Measurements from ENCODE around the gene SERPINB7. TPM values are rescaled to one million over a fixed set of nuclear protein-coding genes. Genes with fewer than 3 reads are reported as not detected.

Gene SERPINB7
- total RNA-seq, 1 experiment from 2014 or later = 4.2 TPM

DNA sequence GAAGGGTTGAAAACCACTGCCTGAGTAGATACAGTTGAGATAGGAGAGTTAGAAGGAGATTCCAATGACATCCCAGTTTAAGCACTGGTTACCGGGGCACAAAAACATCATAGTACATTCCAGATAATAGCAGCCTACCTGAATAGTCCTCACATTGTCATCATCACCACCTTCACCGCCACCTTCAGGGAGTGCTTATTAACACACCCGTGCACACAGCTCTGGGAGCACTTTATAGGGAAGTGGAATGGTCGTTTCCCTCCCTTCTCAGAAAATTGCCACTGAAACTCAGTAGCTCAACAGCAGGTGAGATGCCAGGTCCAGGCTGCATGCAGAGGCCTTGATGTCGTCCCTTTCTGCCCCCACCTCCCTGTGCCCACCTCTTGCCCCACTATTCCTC is 8.2 kb downstream of the SERPINB7 start:
- Histone ChIP-seq H3K4me3 (no peak overlapping the region), H4K20me1 (ENCODE audit: insufficient read depth) (no peaks in the 10 kb centered on the region), H3K36me3 (ENCODE audit: low read depth) (no peaks in the 10 kb centered on the region), H3K4me1 (replicated peaks; ENCODE audit: insufficient read depth) (peaks cover 4% of the 10 kb centered on the region; the same call in 1 of the 2 replicates), H3F3A (ENCODE audit: insufficient read depth, low read depth) (no peaks in the 10 kb centered on the region), H3K27me3 (ENCODE audit: insufficient read depth, low read depth) (no peaks in the 10 kb centered on the region), H3K9me2 (ENCODE audit: insufficient read depth) (no peaks in the 10 kb centered on the region), H3K9me3 (ENCODE audit: insufficient read depth, low read depth) (peaks cover 9% of the 10 kb centered on the region), H3K27ac (no peak overlapping the region), H3K4me2 (no peak overlapping the region), H2AFZ (no peak overlapping the region), H3K79me2 (ENCODE audit: low read depth) (no peaks in the 10 kb centered on the region)
- intact Hi-C loops (cut with micrococcal nuclease; ENCODE audit: unreplicated experiment) = no loop called here
- peak in 1 of 2 experiments; percentile 32 for DNase-seq
- TF ChIP-seq, protein P1, sequence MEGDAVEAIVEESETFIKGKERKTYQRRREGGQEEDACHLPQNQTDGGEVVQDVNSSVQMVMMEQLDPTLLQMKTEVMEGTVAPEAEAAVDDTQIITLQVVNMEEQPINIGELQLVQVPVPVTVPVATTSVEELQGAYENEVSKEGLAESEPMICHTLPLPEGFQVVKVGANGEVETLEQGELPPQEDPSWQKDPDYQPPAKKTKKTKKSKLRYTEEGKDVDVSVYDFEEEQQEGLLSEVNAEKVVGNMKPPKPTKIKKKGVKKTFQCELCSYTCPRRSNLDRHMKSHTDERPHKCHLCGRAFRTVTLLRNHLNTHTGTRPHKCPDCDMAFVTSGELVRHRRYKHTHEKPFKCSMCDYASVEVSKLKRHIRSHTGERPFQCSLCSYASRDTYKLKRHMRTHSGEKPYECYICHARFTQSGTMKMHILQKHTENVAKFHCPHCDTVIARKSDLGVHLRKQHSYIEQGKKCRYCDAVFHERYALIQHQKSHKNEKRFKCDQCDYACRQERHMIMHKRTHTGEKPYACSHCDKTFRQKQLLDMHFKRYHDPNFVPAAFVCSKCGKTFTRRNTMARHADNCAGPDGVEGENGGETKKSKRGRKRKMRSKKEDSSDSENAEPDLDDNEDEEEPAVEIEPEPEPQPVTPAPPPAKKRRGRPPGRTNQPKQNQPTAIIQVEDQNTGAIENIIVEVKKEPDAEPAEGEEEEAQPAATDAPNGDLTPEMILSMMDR (conservative IDR thresholded peaks at IDR 0.05) = no peak
- no peak for TF ChIP-seq EZH2 (IDR thresholded peaks at IDR 0.05; ENCODE audit: low read depth)
- BruUV-seq (replicated peaks) = no TSS peak
- ChIA-PET POLR2A (ENCODE audit: unreplicated experiment) (no interaction called here), CTCF (no interaction called here)

DNA sequence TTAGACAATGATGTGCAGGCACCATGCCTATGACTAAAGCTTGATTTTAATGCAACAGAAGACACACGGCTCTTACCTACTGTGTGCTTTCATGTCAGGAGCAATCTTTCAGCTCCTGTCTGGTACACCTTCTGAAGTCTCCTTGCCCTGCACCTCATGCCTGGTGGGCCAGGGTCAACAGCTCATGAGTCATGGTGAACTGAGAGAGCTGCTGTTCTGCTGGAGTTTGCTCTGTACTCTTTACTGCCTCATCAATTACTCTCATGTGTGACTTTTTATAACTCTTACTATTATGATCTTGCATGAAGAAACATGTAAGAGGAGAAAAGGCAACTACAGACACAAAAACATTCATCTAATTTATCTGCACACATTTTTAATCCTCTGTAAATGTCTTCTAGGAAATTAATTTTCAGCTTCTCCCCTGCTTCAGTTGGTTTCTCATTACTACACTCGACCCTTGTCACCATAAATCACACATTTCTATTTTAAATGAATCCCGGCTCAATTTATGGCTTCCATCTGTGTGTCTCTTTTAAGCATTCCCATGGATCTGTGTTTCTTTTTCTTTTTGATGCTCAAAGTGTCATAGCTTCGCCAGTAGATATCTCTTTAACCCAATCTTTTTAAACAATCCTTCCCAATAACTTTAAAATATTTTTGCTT is 9.7 kb downstream of the SERPINB7 start:
- no peaks in the 10 kb centered on the region for H3K27me3 ChIP-seq (ENCODE audit: insufficient read depth, low read depth)
- peaks cover 13% of the 10 kb centered on the region for H3K9me3 ChIP-seq (ENCODE audit: insufficient read depth, low read depth)
- peaks cover 10% of the 10 kb centered on the region; the same call in 1 of the 2 replicates for H3K4me1 ChIP-seq (replicated peaks; ENCODE audit: insufficient read depth)
- H3K27ac ChIP-seq = no peak overlapping the region
- BruUV-seq (replicated peaks) = no TSS peak
- H3F3A ChIP-seq (ENCODE audit: insufficient read depth, low read depth) = no peaks in the 10 kb centered on the region; the same call in 1 of the 2 replicates
- H2AFZ ChIP-seq = no peak overlapping the region
- no peaks in the 10 kb centered on the region for H3K36me3 ChIP-seq (ENCODE audit: low read depth)
- no peak overlapping the region for H3K4me2 ChIP-seq
- no peaks in the 10 kb centered on the region for H4K20me1 ChIP-seq (ENCODE audit: insufficient read depth)
- CTCF ChIA-PET = no interaction called here
- TF ChIP-seq EZH2 (IDR thresholded peaks at IDR 0.05; ENCODE audit: low read depth) = no peak
- TF ChIP-seq, protein P1 (conservative IDR thresholded peaks at IDR 0.05) = no peak
- no peak for DNase-seq
- POLR2A ChIA-PET (ENCODE audit: unreplicated experiment) = no interaction called here
- H3K4me3 ChIP-seq = no peak overlapping the region
- no peaks in the 10 kb centered on the region for H3K9me2 ChIP-seq (ENCODE audit: insufficient read depth)
- H3K79me2 ChIP-seq (ENCODE audit: low read depth) = no peaks in the 10 kb centered on the region
- intact Hi-C loops (cut with micrococcal nuclease; ENCODE audit: unreplicated experiment) = no loop called here

DNA sequence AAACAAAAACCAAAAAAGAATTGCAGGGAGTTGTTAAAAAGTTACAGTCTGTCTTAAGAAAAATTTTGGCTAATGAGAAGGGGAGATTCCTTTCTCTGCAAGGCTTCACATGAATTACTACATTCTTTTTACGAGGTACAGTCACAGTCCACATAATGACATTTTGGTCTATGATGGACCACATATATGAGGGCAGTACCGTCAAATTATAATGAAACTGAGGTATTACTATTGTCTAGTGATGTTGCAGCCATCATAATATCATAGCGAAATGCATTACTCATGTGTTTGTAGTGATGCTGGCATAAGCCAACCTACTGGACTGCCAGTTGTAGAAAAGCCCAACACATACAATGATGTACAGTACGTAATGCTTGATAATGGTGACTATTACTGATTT is 12.5 kb downstream of the SERPINB7 start:
- Histone ChIP-seq H3K4me3 (no peak overlapping the region), H3K36me3 (ENCODE audit: low read depth) (no peaks in the 10 kb centered on the region), H3K9me3 (ENCODE audit: insufficient read depth, low read depth) (peaks cover 13% of the 10 kb centered on the region), H4K20me1 (ENCODE audit: insufficient read depth) (no peaks in the 10 kb centered on the region), H3K4me1 (replicated peaks; ENCODE audit: insufficient read depth) (peaks cover 10% of the 10 kb centered on the region; the same call in 1 of the 2 replicates), H3K79me2 (ENCODE audit: low read depth) (no peaks in the 10 kb centered on the region), H3K4me2 (no peak overlapping the region), H3K27ac (peak overlapping the region; percentile 67; the same call in 1 of the 2 replicates), H3K27me3 (ENCODE audit: insufficient read depth, low read depth) (no peaks in the 10 kb centered on the region), H3K9me2 (ENCODE audit: insufficient read depth) (no peaks in the 10 kb centered on the region), H3F3A (ENCODE audit: insufficient read depth, low read depth) (no peaks in the 10 kb centered on the region; the same call in 1 of the 2 replicates), H2AFZ (no peak overlapping the region)
- intact Hi-C loops (cut with micrococcal nuclease; ENCODE audit: unreplicated experiment) = no loop called here
- no TSS peak for BruUV-seq (replicated peaks)
- no peak for DNase-seq
- TF ChIP-seq EZH2 (IDR thresholded peaks at IDR 0.05; ENCODE audit: low read depth) = no peak
- TF ChIP-seq, protein P1 (conservative IDR thresholded peaks at IDR 0.05) = no peak
- CTCF ChIA-PET = no interaction called here
- POLR2A ChIA-PET (ENCODE audit: unreplicated experiment) = no interaction called here

Measured in PC-9 (cell line).